Endothelial cell of umbilical vein (primary cell): ENCODE data around the gene SP140. TPM values are rescaled to one million over a fixed set of nuclear protein-coding genes. Genes with fewer than 3 reads are reported as not detected.

Experiments used
- BruUV-seq: library from RNA; stranded (reverse); fragments of 400-500 nt; replicated peaks from 2 replicates; lab custom pipeline; 2021; lab: Mats Ljungman, UMichigan
- CTCF ChIA-PET: fragments of 300-600, 350-600 bp; sonication (Branson Sonifier 250); formaldehyde crosslinking; loops from one replicate; lab custom pipeline; 2021; ENCODE audit warnings: antibody characterized with exemption, inconsistent platforms; lab: Charles Lee
- POLR2A ChIA-PET: fragments of 300-600, 350-600 bp; sonication (Branson Sonifier 250); formaldehyde crosslinking; loops from one replicate; lab custom pipeline; 2021; ENCODE audit warnings: antibody characterized with exemption, inconsistent platforms; lab: Charles Lee
- DNase-seq: peaks from one replicate; pipeline ENCODE4 v3.0.0-alpha.2; 2011; ENCODE audit warnings: low read depth, low spot score
- FAIRE-seq: peaks from 2 replicates; lab custom pipeline; 2011; peaks lifted over from hg19 to GRCh38; lab: Jason Lieb, UNC
- H2AFZ ChIP-seq: 2 replicates; pipeline ENCODE4 v1.6.0; 2012; ENCODE audit warnings: low read depth, low read length, control low read depth, inconsistent platforms
- H3K27ac ChIP-seq: 2 replicates; pipeline ENCODE4 v1.5.1; 2011; ENCODE audit warnings: low read depth, mild to moderate bottlenecking, control low read depth, low read length, moderate library complexity; ENCODE audit not compliant: insufficient read depth
- H3K27me3 ChIP-seq, 2 experiments: 2 replicates each; pipeline versions ENCODE4 v1.6.0 to v1.6.1; 2011; ENCODE audit warnings: low read length in 2 of 2, mixed read lengths in 1 of 2; ENCODE audit not compliant: control insufficient read depth in 2 of 2, insufficient read depth in 2 of 2
- H3K36me3 ChIP-seq, 2 experiments: 2 replicates in 1 of 2; 3 replicates in 1 of 2; pipeline ENCODE4 v1.5.1; 2011; ENCODE audit warnings: low read length in 2 of 2, mild to moderate bottlenecking in 1 of 2, moderate library complexity in 1 of 2; ENCODE audit not compliant: control insufficient read depth in 2 of 2, insufficient read depth in 2 of 2; ENCODE audit errors: extremely low read depth in 1 of 2
- H3K4me1 ChIP-seq: 3 replicates; pipeline ENCODE4 v1.5.1; 2011; ENCODE audit warnings: mild to moderate bottlenecking, low read length; ENCODE audit not compliant: control insufficient read depth, insufficient read depth; ENCODE audit errors: extremely low read depth
- H3K4me2 ChIP-seq: 2 replicates; pipeline ENCODE4 v1.6.1; 2011; ENCODE audit warnings: low read length, control low read depth, mixed read lengths; ENCODE audit not compliant: insufficient read depth
- H3K4me3 ChIP-seq, 3 experiments: fragments of 200-600 bp in 1 of 3; sonication (generic), shearing (Covaris generic) in 1 of 3; replicated peaks in 1 of 3; 2 replicates each; pipeline ENCODE4 v1.5.1; 2011 to 2016; ENCODE audit warnings: control low read depth in 3 of 3, low read length in 3 of 3, mild to moderate bottlenecking in 2 of 3, inconsistent platforms in 1 of 3, low read depth in 1 of 3, moderate library complexity in 1 of 3; ENCODE audit not compliant: insufficient read depth in 1 of 3
- H3K79me2 ChIP-seq: 2 replicates; pipeline ENCODE4 v1.6.0; 2012; ENCODE audit warnings: low read length, inconsistent platforms; ENCODE audit not compliant: control insufficient read depth, insufficient read depth
- H3K9ac ChIP-seq: replicated peaks from 2 replicates; pipeline ENCODE3; 2011; ENCODE audit warnings: low read length, control low read depth; ENCODE audit not compliant: insufficient read depth; ENCODE audit errors: extremely low read depth
- H3K9me1 ChIP-seq: replicated peaks from 3 replicates; pipeline ENCODE4 v1.6.0; 2011; ENCODE audit warnings: mild to moderate bottlenecking, low read length; ENCODE audit not compliant: control insufficient read depth, insufficient read depth; ENCODE audit errors: extremely low read depth
- H3K9me3 ChIP-seq: replicated peaks from 2 replicates; pipeline ENCODE4 v1.5.1; 2012; ENCODE audit warnings: low read length, inconsistent platforms; ENCODE audit not compliant: control insufficient read depth, insufficient read depth
- H4K20me1 ChIP-seq: replicated peaks from 2 replicates; pipeline ENCODE3; 2011; ENCODE audit warnings: mild to moderate bottlenecking, low read length; ENCODE audit not compliant: control insufficient read depth, insufficient read depth; ENCODE audit errors: extremely low read depth
- EZH2 ChIP-seq: IDR thresholded peaks from 2 replicates; pipeline ENCODE4 v1.6.1; 2012; ENCODE audit warnings: borderline replicate concordance, low read depth, mild to moderate bottlenecking, moderate library complexity, low read length, inconsistent platforms; ENCODE audit not compliant: severe bottlenecking
- FOS ChIP-seq: IDR thresholded peaks from 2 replicates; pipeline ENCODE4 v1.6.1; 2011; ENCODE audit warnings: mild to moderate bottlenecking, low read length, moderate library complexity, borderline replicate concordance; ENCODE audit not compliant: insufficient read depth
- GATA2 ChIP-seq: IDR thresholded peaks from 2 replicates; pipeline ENCODE4 v1.7.0; 2011; ENCODE audit warnings: low read depth, mild to moderate bottlenecking, moderate library complexity, mixed read lengths, low read length; ENCODE audit not compliant: insufficient read length, insufficient read depth
- JUN ChIP-seq: IDR thresholded peaks from 2 replicates; pipeline ENCODE4 v1.6.1; 2011; ENCODE audit warnings: borderline replicate concordance, low read depth; ENCODE audit not compliant: insufficient read length, insufficient read depth
- MAX ChIP-seq: IDR thresholded peaks from 2 replicates; pipeline ENCODE4 v1.6.1; 2011; ENCODE audit not compliant: insufficient read depth, insufficient read length
- MYC ChIP-seq: IDR thresholded peaks from one replicate; pipeline ENCODE4 v1.6.1; 2011; ENCODE audit warnings: mild to moderate bottlenecking, low read depth, low read length
- POLR2A ChIP-seq: IDR thresholded peaks from 2 replicates; pipeline ENCODE4 v1.6.1; 2012; ENCODE audit warnings: low read depth, mild to moderate bottlenecking, control low read depth, low read length
- POLR2AphosphoS5 ChIP-seq: IDR thresholded peaks from 2 replicates; pipeline ENCODE4 v1.6.1; 2012; ENCODE audit warnings: low read depth, mild to moderate bottlenecking, control low read depth, low read length, moderate library complexity; ENCODE audit not compliant: insufficient read depth
- dilution Hi-C: fragments of 300-500 bp; cut with MboI; formaldehyde crosslinking; loops from one replicate; pipeline ENCODE4 v1.15.0; 2019; ENCODE audit warnings: low sequenced_read_pairs; ENCODE audit not compliant: extremely low pct_ligation_motif_present
- intact Hi-C: fragments of 100-400 bp; cut with micrococcal nuclease; formaldehyde crosslinking; loops from one replicate; pipeline ENCODE4 v1.10.0; 2022
- polyA plus RNA-seq, 4 experiments: library from polyadenylated mRNA; depleted of rRNA in 3 of 4; stranded (reverse) in 3 of 4; unstranded in 1 of 4; fragments of >200 nt; gene quantifications; 2 replicates each; pipeline versions ENCODE4 v1.2.1 to v1.2.3, GENCODE V29; 2011 to 2012; ENCODE audit warnings: missing spikeins in 1 of 4
- total RNA-seq: library from RNA; stranded (reverse); gene quantifications from 2 replicates; pipeline ENCODE4 v1.2.3, GENCODE V29; 2021
- TF ChIP-seq, protein P1 (sequence below), 2 donors: IDR thresholded peaks; 1 replicate in 1 of 2; 2 replicates in 1 of 2; pipeline ENCODE4 v1.5.1; 2011; ENCODE audit warnings: low read length in 2 of 2, mild to moderate bottlenecking in 2 of 2, moderate library complexity in 2 of 2, control low read depth in 1 of 2, inconsistent platforms in 1 of 2, low read depth in 1 of 2; ENCODE audit not compliant: insufficient read depth in 1 of 2; ENCODE audit errors: extremely low read depth in 1 of 2

The SP140 gene
- total and polyA plus RNA-seq, 2 donors (not counting 3 experiments of a cell fraction or from before 2014, with no cell fraction given) = not detected

DNA sequence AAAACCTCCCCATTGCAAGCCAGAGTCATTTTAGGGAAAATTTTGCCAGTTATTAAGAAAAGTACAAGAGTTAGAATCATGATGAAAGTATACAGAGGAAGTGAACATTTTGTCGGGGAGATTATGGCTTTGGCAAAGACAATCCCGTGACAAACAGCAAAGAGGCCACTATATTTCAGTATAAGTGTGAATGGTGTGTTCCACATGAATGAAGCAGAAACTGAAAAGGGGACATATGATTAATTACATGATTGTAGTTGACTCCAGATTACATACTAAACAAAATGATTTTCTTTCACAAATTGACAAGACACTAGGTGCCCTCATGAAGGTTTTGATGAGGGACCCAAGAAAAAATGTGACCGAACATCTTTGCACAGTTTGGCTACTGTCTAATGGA lies 42.0 kb downstream of the SP140 start:
- ChIA-PET POLR2A (no interaction called here), CTCF (no interaction called here)
- TF ChIP-seq JUN (no peak), EZH2 (no peak), POLR2AphosphoS5 (no peak), MAX (no peak), GATA2 (no peak)
- H4K20me1 ChIP-seq = no peaks in the 10 kb centered on the region
- dilution Hi-C loops (no loop called here), intact Hi-C loops (no loop called here)
- no peak for DNase-seq
- no peaks in the 10 kb centered on the region for H3K4me1 ChIP-seq
- no peak for FAIRE-seq
- H3K79me2 ChIP-seq = no peaks in the 10 kb centered on the region
- no peak overlapping the region for H3K27ac ChIP-seq
- H3K9me1 ChIP-seq = no peaks in the 10 kb centered on the region
- H3K9ac ChIP-seq = no peak overlapping the region
- no peaks in the 10 kb centered on the region for H3K27me3 ChIP-seq
- no peaks in the 10 kb centered on the region for H3K36me3 ChIP-seq
- H3K4me2 ChIP-seq = no peak overlapping the region
- no peaks in the 10 kb centered on the region for H3K9me3 ChIP-seq
- H2AFZ ChIP-seq = no peak overlapping the region
- BruUV-seq = no TSS peak
- H3K4me3 ChIP-seq = no peak overlapping the region

DNA sequence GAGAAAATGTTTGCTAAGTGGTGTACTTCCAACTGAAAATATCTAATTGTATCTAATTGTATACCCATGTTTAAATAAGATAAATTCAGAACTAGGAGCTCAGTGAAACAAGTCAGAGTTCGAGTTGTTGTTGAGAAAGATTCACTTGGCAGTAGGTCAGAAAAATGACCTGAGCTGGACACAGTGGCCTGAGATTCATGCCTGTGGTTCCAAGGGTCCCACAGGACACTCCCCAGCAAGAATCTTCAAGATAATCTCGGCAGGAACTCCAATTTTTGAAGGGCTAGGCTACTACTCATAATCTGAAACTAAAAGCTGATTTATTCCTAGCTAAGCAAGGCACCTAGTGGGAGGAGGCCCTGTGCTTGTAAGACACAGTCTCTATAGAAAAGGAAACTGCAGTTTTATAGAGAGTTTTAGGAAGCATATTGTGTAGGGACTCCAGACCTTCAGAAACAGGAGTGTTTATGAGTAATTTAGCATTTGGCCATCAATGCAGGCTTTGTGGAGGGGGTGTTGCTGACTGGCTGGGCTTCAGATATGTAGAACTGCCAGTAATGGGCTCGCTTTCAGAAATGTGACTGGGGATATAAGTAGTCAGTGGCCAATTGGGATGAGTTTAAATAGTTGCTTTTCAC lies 43.2 kb downstream of the SP140 start:
- no peaks in the 10 kb centered on the region for H3K27me3 ChIP-seq
- no peak overlapping the region for H2AFZ ChIP-seq
- DNase-seq (no peak), FAIRE-seq (no peak)
- no peaks in the 10 kb centered on the region for H3K4me1 ChIP-seq
- no peaks in the 10 kb centered on the region for H3K9me3 ChIP-seq
- H3K4me2 ChIP-seq = no peak overlapping the region
- no peaks in the 10 kb centered on the region for H3K79me2 ChIP-seq
- H3K27ac ChIP-seq = no peak overlapping the region
- intact Hi-C loops (no loop called here), dilution Hi-C loops (no loop called here)
- ChIA-PET CTCF (no interaction called here), POLR2A (interaction anchor here (0.6 kb wide), 1 partner anchor 845 kb away, joined by 3 read pairs; no protein-coding TSS in a partner anchor)
- no peak overlapping the region for H3K4me3 ChIP-seq
- no peaks in the 10 kb centered on the region for H3K36me3 ChIP-seq
- H3K9ac ChIP-seq = no peak overlapping the region
- no peaks in the 10 kb centered on the region for H4K20me1 ChIP-seq
- TF ChIP-seq EZH2 (no peak), FOS (no peak), MAX (no peak), GATA2 (no peak), POLR2A (no peak), MYC (no peak), POLR2AphosphoS5 (no peak), JUN (no peak)
- TF ChIP-seq, protein P1, sequence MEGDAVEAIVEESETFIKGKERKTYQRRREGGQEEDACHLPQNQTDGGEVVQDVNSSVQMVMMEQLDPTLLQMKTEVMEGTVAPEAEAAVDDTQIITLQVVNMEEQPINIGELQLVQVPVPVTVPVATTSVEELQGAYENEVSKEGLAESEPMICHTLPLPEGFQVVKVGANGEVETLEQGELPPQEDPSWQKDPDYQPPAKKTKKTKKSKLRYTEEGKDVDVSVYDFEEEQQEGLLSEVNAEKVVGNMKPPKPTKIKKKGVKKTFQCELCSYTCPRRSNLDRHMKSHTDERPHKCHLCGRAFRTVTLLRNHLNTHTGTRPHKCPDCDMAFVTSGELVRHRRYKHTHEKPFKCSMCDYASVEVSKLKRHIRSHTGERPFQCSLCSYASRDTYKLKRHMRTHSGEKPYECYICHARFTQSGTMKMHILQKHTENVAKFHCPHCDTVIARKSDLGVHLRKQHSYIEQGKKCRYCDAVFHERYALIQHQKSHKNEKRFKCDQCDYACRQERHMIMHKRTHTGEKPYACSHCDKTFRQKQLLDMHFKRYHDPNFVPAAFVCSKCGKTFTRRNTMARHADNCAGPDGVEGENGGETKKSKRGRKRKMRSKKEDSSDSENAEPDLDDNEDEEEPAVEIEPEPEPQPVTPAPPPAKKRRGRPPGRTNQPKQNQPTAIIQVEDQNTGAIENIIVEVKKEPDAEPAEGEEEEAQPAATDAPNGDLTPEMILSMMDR (IDR thresholded peaks at IDR 0.05; ENCODE audit: extremely low read depth in 1 of 2, insufficient read depth in 1 of 2, low read depth in 1 of 2, low read length in 2 of 2) = no peak
- no TSS peak for BruUV-seq
- H3K9me1 ChIP-seq = no peaks in the 10 kb centered on the region
